Endothelial cell of umbilical vein (primary cell): ENCODE results near the gene BCL7C.
A peak's percentile ranks its signal among the peaks of the same experiment; 100 is the strongest.

ENCODE experiments used
- CTCF ChIP-seq, 2 donors: IDR thresholded peaks; 1 replicate in 1 of 2; 2 replicates in 1 of 2; pipeline ENCODE4 v1.5.1; 2011; ENCODE audit warnings: low read length in 2 of 2, mild to moderate bottlenecking in 2 of 2, moderate library complexity in 2 of 2, control low read depth in 1 of 2, inconsistent platforms in 1 of 2, low read depth in 1 of 2; ENCODE audit not compliant: insufficient read depth in 1 of 2; ENCODE audit errors: extremely low read depth in 1 of 2
- EZH2 ChIP-seq: IDR thresholded peaks from 2 replicates; pipeline ENCODE4 v1.6.1; 2012; ENCODE audit warnings: borderline replicate concordance, low read depth, mild to moderate bottlenecking, moderate library complexity, low read length, inconsistent platforms; ENCODE audit not compliant: severe bottlenecking
- POLR2A ChIP-seq: IDR thresholded peaks from 2 replicates; pipeline ENCODE4 v1.6.1; 2012; ENCODE audit warnings: low read depth, mild to moderate bottlenecking, control low read depth, low read length
- POLR2AphosphoS5 ChIP-seq: IDR thresholded peaks from 2 replicates; pipeline ENCODE4 v1.6.1; 2012; ENCODE audit warnings: low read depth, mild to moderate bottlenecking, control low read depth, low read length, moderate library complexity; ENCODE audit not compliant: insufficient read depth
- TF ChIP-seq, protein P1 (sequence below): IDR thresholded peaks from 2 replicates; pipeline ENCODE4 v1.6.1; 2011; ENCODE audit not compliant: insufficient read depth, insufficient read length

GRCh38 chr16:30922960-30923535 lies 29.2 kb upstream of the BCL7C start:
- TF ChIP-seq CTCF (IDR thresholded peaks at IDR 0.05; ENCODE audit: extremely low read depth in 1 of 2, insufficient read depth in 1 of 2, low read depth in 1 of 2, low read length in 2 of 2) (no peak), POLR2A (peak; percentile 9), POLR2AphosphoS5 (no peak), EZH2 (no peak)
- TF ChIP-seq, protein P1, sequence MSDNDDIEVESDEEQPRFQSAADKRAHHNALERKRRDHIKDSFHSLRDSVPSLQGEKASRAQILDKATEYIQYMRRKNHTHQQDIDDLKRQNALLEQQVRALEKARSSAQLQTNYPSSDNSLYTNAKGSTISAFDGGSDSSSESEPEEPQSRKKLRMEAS, result peak; percentile 14
